OCI-LY1 (cell line): Measurements from ENCODE around the gene APBB1IP.

ENCODE experiments used
- H2AFZ ChIP-seq: fragments of 200-600 bp; sonication (generic), shearing (Covaris generic); 2 replicates; pipeline ENCODE4 v1.6.0; 2014; ENCODE audit warnings: antibody characterized with exemption, mild to moderate bottlenecking, low read length
- H3F3A ChIP-seq: fragments of 200-600 bp; sonication (generic), shearing (Covaris generic); 2 replicates; pipeline ENCODE4 v1.6.0; 2014; ENCODE audit warnings: mild to moderate bottlenecking, antibody characterized with exemption, low read length, moderate library complexity; ENCODE audit not compliant: insufficient read depth
- H3K27ac ChIP-seq: fragments of 200-600 bp; sonication (generic); 2 replicates; pipeline ENCODE4 v1.5.1; 2014; ENCODE audit warnings: low read length, mixed run types, mild to moderate bottlenecking, low read depth; ENCODE audit not compliant: poor library complexity, severe bottlenecking
- H3K27me3 ChIP-seq: fragments of 200-600 bp; sonication (generic); 2 replicates; pipeline ENCODE4 v1.6.0; 2014; ENCODE audit warnings: antibody characterized with exemption, mild to moderate bottlenecking, low read length, moderate library complexity; ENCODE audit not compliant: insufficient read depth
- H3K36me3 ChIP-seq: fragments of 200-600 bp; sonication (generic); 2 replicates; pipeline ENCODE4 v1.6.1; 2014; ENCODE audit warnings: mild to moderate bottlenecking, antibody characterized with exemption, low read length, moderate library complexity, mixed read lengths; ENCODE audit not compliant: insufficient read depth
- H3K4me1 ChIP-seq: fragments of 200-600 bp; sonication (generic); 2 replicates; pipeline ENCODE4 v1.5.1; 2014; ENCODE audit warnings: mild to moderate bottlenecking, low read length, moderate library complexity; ENCODE audit not compliant: insufficient read depth, severe bottlenecking
- H3K4me2 ChIP-seq: fragments of 200-600 bp; sonication (generic), shearing (Covaris generic); 2 replicates; pipeline ENCODE4 v1.6.1; 2014; ENCODE audit warnings: low read length
- H3K4me3 ChIP-seq: fragments of 200-600 bp; sonication (generic); 2 replicates; pipeline ENCODE4 v1.5.1; 2014; ENCODE audit warnings: low read length, low read depth, mild to moderate bottlenecking, mixed read lengths; ENCODE audit not compliant: poor library complexity, severe bottlenecking
- H3K79me2 ChIP-seq: fragments of 200-600 bp; shearing (Covaris generic); 2 replicates; pipeline ENCODE4 v1.6.1; 2016; ENCODE audit warnings: mixed run types, low read length, mixed read lengths; ENCODE audit not compliant: insufficient read depth
- H3K9ac ChIP-seq: fragments of 200-600 bp; sonication (generic), shearing (Covaris generic); 2 replicates; pipeline ENCODE4 v1.6.1; 2014; ENCODE audit warnings: mild to moderate bottlenecking, low read length, mixed read lengths
- H3K9me2 ChIP-seq: fragments of 200-600 bp; sonication (generic), shearing (Covaris generic); 2 replicates; pipeline ENCODE4 v1.6.1; 2014; ENCODE audit warnings: low read depth, mild to moderate bottlenecking, low read length, mixed read lengths
- H3K9me3 ChIP-seq: fragments of 200-600 bp; shearing (Covaris generic); 2 replicates; pipeline ENCODE4 v1.6.1; 2014; ENCODE audit warnings: low read length, mixed read lengths
- H4K20me1 ChIP-seq: fragments of 200-600 bp; sonication (generic), shearing (Covaris generic); 2 replicates; pipeline ENCODE4 v1.6.0; 2016; ENCODE audit warnings: mild to moderate bottlenecking, low read length; ENCODE audit not compliant: insufficient read depth
- EZH2 ChIP-seq: fragments of 200-600 bp; sonication (generic), shearing (Covaris generic); IDR thresholded peaks from 2 replicates; pipeline ENCODE4 v1.8.0; 2017; ENCODE audit warnings: borderline replicate concordance, mixed run types, mild to moderate bottlenecking, antibody characterized with exemption, low read length, moderate library complexity, mixed read lengths
- TF ChIP-seq, protein P1 (sequence below): fragments of 200-600 bp; sonication (generic), shearing (Covaris generic); IDR thresholded peaks from 2 replicates; pipeline ENCODE4 v1.5.1; 2017; ENCODE audit warnings: mild to moderate bottlenecking, antibody characterized with exemption, low read length, moderate library complexity, mixed read lengths

Gene APBB1IP

GRCh38 chr10:26445411-26446031, 7.4 kb downstream of the APBB1IP start:
- H3K4me2 ChIP-seq: peak overlapping the region; percentile 15; the same call in 1 of the 2 replicates
- no peaks in the 10 kb centered on the region for H3K9me3 ChIP-seq
- no peaks in the 10 kb centered on the region for H3K27me3 ChIP-seq
- H4K20me1 ChIP-seq: no peaks in the 10 kb centered on the region
- TF ChIP-seq, protein P1, sequence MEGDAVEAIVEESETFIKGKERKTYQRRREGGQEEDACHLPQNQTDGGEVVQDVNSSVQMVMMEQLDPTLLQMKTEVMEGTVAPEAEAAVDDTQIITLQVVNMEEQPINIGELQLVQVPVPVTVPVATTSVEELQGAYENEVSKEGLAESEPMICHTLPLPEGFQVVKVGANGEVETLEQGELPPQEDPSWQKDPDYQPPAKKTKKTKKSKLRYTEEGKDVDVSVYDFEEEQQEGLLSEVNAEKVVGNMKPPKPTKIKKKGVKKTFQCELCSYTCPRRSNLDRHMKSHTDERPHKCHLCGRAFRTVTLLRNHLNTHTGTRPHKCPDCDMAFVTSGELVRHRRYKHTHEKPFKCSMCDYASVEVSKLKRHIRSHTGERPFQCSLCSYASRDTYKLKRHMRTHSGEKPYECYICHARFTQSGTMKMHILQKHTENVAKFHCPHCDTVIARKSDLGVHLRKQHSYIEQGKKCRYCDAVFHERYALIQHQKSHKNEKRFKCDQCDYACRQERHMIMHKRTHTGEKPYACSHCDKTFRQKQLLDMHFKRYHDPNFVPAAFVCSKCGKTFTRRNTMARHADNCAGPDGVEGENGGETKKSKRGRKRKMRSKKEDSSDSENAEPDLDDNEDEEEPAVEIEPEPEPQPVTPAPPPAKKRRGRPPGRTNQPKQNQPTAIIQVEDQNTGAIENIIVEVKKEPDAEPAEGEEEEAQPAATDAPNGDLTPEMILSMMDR: no peak
- TF ChIP-seq EZH2: no peak
- H3K9ac ChIP-seq: no peak overlapping the region
- peaks cover 84% of the 10 kb centered on the region for H3K79me2 ChIP-seq
- H3K36me3 ChIP-seq: peaks cover 71% of the 10 kb centered on the region
- no peaks in the 10 kb centered on the region for H3K9me2 ChIP-seq
- H2AFZ ChIP-seq: no peak overlapping the region
- peaks cover 90% of the 10 kb centered on the region for H3K4me1 ChIP-seq
- peak overlapping the region; percentile 97 for H3K27ac ChIP-seq
- no peak overlapping the region for H3K4me3 ChIP-seq
- peaks cover 4% of the 10 kb centered on the region; the same call in 1 of the 2 replicates for H3F3A ChIP-seq

- no peaks in the 10 kb centered on the region for H3K27me3 ChIP-seq
- no peak overlapping the region for H2AFZ ChIP-seq
- no peak overlapping the region; the same call in 1 of the 2 replicates for H3K4me2 ChIP-seq
- H3K9me3 ChIP-seq: no peaks in the 10 kb centered on the region
- H3K36me3 ChIP-seq: peaks cover 72% of the 10 kb centered on the region
- TF ChIP-seq, protein P1: no peak
- no peak for TF ChIP-seq EZH2
- peaks cover 4% of the 10 kb centered on the region; the same call in 1 of the 2 replicates for H3F3A ChIP-seq
- peak overlapping the region; percentile 97 for H3K27ac ChIP-seq
- H3K9me2 ChIP-seq: no peaks in the 10 kb centered on the region
- peaks cover 84% of the 10 kb centered on the region for H3K79me2 ChIP-seq
- no peaks in the 10 kb centered on the region for H4K20me1 ChIP-seq
- H3K9ac ChIP-seq: no peak overlapping the region
- peaks cover 89% of the 10 kb centered on the region for H3K4me1 ChIP-seq
- no peak overlapping the region for H3K4me3 ChIP-seq
Observed at GRCh38 chr10:26446258-26446657, 8.1 kb downstream of the APBB1IP start.

DNA sequence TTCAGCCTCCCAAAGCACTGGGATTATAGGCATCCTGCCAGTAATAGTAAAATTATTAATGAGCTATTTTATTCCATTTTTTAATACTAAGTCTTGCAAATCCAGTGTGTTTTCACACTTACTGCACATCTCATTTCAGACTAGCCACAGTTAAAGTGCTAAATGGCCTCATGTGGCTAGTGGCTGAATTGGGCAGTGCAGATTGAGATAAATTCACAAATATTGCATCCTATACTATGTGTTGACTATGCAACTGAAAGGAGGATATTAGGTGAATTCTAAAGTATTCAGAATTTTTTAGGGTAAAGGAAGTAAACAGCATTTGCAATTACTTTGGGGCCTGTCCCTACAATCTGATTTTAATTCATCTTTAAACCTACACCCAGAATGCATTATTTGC, 10.2 kb downstream of the APBB1IP start:
- Histone ChIP-seq H3K9me2 (no peaks in the 10 kb centered on the region), H3K27me3 (no peaks in the 10 kb centered on the region), H3K79me2 (peaks cover 84% of the 10 kb centered on the region), H2AFZ (no peak overlapping the region), H3K9ac (peak overlapping the region; percentile 53), H3F3A (peaks cover 4% of the 10 kb centered on the region; the same call in 1 of the 2 replicates), H3K9me3 (0 out of 2 replicates have a peak, but pooled peaks cover 3% of the 10 kb centered on the region), H3K27ac (peak overlapping the region; percentile 97), H3K4me3 (peak overlapping the region; percentile 47), H3K4me1 (peaks cover 80% of the 10 kb centered on the region), H3K4me2 (peak overlapping the region; percentile 72), H4K20me1 (no peaks in the 10 kb centered on the region), H3K36me3 (peaks cover 70% of the 10 kb centered on the region)
- TF ChIP-seq, protein P1: peak; percentile 6; the same call in 1 of the 2 replicates
- no peak for TF ChIP-seq EZH2
